ENCODE measurements around the gene NFATC1.

Gene NFATC1

GRCh38 chr18:79459946-79460480 lies 64.3 kb downstream of the NFATC1 start:
- no peak for DNase-seq

- no peak for DNase-seq
Observed at GRCh38 chr18:79460481-79461300, 65.0 kb downstream of the NFATC1 start.

- no peak for DNase-seq
Observed at GRCh38 chr18:79461627-79462026, 65.9 kb downstream of the NFATC1 start.

- no peak for DNase-seq
Observed at GRCh38 chr18:79463424-79463960, 67.8 kb downstream of the NFATC1 start.

GRCh38 chr18:79465392-79465991 lies 69.8 kb downstream of the NFATC1 start:
- DNase-seq: no peak

GRCh38 chr18:79466591-79466990 lies 70.9 kb downstream of the NFATC1 start:
- DNase-seq: no peak

- no peak for DNase-seq
Observed at GRCh38 chr18:79467126-79467525, 71.4 kb downstream of the NFATC1 start.

GRCh38 chr18:79468119-79468789 lies 72.5 kb downstream of the NFATC1 start:
- DNase-seq: peak; percentile 35 to 78

GRCh38 chr18:79469309-79469708 lies 73.6 kb downstream of the NFATC1 start:
- DNase-seq: no peak

GRCh38 chr18:79469751-79470505 lies 74.2 kb downstream of the NFATC1 start:
- DNase-seq: no peak

- no peak for DNase-seq
Observed at GRCh38 chr18:79470547-79470946, 74.8 kb downstream of the NFATC1 start.

GRCh38 chr18:79471046-79471445 lies 75.3 kb downstream of the NFATC1 start:
- no peak for DNase-seq

GRCh38 chr18:79471597-79471996 lies 75.9 kb downstream of the NFATC1 start:
- DNase-seq: no peak

GRCh38 chr18:79472176-79472575 lies 76.4 kb downstream of the NFATC1 start:
- DNase-seq: no peak

GRCh38 chr18:79472946-79473345 lies 77.2 kb downstream of the NFATC1 start:
- DNase-seq: no peak

GRCh38 chr18:79476031-79476917 lies 80.5 kb downstream of the NFATC1 start:
- no peak for DNase-seq

- no peak for DNase-seq
Observed at GRCh38 chr18:79476918-79477571, 81.3 kb downstream of the NFATC1 start.

- no peak for DNase-seq
Observed at GRCh38 chr18:79477711-79478483, 82.2 kb downstream of the NFATC1 start.

GRCh38 chr18:79478484-79479115 lies 82.9 kb downstream of the NFATC1 start:
- no peak for DNase-seq

Measured in NCI-H2081 (cell line).